Left hindlimb (tissue), 1 donor: ENCODE data around the gene MT1M.

Experiments
- DNase-seq: peaks from one replicate; pipeline ENCODE4 v3.0.0-alpha.2; 2018

Gene MT1M

DNA sequence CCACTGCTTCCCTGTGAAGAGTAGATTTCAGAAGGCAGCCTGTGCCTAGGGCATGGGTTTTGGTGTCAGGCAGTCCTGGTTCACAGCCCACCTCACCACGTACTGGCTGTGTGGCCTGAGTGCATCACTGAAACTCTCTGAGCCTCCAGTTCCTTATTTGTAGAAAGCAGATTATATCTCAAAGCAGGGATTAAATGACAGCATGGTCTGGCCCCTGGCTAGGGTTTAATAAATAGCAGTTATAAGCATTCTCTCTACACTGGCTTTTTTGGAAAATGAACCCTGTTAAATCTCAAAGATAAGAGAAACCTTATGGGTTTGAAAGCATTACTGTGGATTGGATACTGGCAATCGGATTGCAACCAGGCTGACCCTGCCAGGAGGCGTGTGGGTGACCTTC, 2.9 kb upstream of the MT1M start:
- no peak for DNase-seq

DNA sequence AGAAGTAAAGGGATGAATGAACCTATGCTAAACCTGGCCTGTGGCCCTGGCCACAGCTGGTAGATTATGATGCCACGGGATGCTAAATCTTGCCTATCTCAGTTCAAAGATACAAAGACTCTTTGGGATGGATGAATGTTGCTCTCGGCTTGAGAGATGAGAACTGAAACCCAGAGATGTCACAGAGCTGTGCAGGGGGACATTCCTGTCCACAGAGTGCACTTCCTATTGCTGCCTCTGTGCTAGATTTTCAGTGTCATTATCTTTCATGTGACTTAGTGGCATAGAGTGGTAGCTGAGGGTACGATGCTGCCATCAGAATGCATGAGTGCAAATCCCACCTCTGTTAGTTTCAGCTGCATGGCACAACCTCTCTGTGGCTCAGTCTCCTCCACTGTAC, 2.3 kb upstream of the MT1M start:
- no peak for DNase-seq

- no peak for DNase-seq
Measured at GRCh38 chr16:56631197-56631596, 1.3 kb upstream of the MT1M start.

GRCh38 chr16:56631832-56632155, 665 bp upstream of the MT1M start:
- DNase-seq, result no peak

DNA sequence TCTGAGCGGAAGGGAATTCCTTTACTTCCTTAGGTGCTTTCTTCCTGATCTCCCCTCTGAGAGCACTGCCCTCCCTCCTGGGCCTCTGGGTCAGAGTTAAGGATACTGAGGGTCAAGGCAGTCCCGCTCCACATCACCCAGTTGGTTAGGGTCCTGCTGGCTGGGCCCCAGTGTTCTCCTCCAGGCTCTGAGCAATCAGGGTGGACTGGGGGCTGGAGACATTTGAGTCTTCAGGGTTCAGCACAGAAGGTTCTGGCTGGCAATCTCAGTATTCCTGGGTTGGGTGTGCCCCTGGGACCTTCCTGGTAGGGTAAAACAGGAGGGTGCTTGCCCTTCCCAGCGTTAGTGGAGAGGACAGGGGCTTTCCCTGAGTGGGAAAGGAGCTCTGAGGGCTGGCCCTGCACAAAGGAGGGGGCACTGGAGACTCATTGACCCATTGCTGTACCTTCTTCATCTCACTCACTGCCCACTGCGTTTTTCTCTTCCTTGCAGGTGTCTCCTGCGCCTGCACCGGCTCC, 448 bp downstream of the MT1M start:
- DNase-seq, result no peak

- DNase-seq, result no peak
Measured at GRCh38 chr16:56633535-56633934, 1.1 kb downstream of the MT1M start.

DNA sequence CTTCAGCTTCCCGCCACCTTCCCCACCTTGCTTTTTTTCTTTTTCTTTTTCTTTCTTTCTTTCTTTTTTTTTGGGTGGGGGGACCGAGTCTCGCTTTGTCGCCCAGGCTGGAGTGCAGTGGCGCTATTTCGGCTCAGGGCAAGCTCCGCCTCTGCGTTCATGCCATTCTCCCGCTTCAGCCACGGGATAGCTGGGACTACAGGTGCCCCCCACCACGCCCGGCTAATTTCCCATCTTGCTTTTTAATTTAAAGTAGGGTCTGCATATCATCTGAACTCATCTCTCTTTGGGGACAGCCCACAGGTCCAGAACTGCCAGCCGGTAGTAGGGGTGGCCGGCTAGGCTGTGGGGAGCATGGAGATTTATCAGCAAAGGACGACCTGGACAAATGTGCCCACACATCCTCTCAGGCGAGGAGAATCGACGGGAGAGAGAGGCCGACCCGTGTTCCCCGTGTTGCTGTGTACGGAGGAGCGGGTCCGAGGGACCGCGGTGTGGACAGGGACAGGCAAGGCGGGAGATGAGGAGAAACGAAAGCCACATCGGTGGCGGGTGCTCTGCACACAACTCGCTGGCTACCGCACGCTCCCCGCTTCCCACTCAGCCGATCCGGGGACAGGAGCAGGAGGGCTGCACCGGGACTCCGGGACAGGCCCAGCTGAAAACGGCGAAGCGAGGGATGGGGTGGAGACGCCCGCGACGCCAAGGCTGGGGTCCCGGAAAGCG, 2.4 kb downstream of the MT1M start:
- DNase-seq, result no peak

DNA sequence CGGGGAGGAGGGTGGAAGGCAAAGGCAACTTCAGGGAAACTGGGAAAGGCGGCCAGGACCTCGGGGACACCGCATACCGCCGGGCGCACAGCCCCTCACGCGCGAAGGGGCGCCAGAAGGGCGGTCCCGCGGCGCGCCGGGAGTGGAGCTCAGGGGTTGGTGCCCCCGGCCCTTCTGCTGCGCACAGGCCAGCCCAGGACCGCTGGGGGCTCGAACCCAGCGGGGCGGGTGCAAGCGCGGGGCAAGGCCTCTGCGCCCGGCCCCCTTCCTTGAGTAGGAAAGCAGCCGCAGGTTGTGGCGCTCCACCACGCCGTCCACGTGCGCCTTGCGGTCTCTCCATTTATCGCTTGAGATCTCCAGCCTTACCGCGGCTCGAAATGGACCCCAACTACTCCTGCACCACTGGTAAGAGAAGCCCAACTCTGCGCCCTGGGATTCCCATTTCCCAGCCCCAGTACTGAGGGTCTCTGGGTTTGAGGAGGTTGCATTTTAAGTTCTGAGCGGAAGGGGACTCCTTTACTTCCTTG, 3.0 kb downstream of the MT1M start:
- DNase-seq, result no peak

- no peak for DNase-seq
Measured at GRCh38 chr16:56636616-56637413, 4.4 kb downstream of the MT1M start.

- DNase-seq, result peak; percentile 59
Measured at GRCh38 chr16:56637814-56638750, 5.6 kb downstream of the MT1M start, which contains the start of gene MT1A. TSS of gene MT1A (plus strand) at chr16:56638666. CDS start at chr16:56638739, 73 bp downstream.

GRCh38 chr16:56639045-56639444, 6.6 kb downstream of the MT1M start:
- DNase-seq, result no peak

DNA sequence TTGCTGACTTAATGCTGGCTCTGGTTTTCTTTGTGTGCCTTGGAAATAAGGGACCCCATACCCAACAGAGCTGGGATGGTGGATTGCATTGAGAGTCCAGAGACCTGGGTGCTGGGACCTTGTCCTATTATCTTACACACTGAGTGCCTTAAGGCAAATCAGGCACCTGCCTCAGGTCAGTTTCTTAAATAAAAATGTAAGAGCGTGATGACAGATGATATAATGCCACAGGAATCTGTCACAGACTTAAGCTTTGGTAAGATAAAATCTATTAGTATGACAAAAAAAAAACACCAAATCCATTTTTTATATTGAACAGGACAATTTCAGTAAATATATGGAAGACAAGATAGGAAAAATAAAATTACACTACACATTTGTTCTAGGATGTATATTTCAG, 7.6 kb downstream of the MT1M start:
- no peak for DNase-seq

DNA sequence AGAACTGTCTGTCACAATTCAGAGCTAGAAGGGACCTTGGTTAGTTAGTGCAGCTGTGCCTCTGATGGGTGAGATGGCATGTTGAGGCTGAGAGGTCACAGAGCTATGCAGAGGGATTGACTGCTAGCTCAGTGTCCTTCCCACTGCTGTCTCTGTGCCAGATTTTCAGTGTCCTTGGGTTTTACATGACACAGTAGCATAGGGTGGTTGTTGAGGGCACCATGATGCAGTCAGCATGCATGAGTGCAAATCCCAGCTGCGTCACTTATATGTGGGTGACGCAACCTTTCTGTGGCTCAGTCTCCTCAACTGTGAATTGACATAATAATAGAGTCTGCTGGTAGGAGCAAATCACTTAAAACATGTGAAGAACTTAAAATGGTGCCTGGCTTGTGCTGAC, 8.7 kb downstream of the MT1M start:
- no peak for DNase-seq

GRCh38 chr16:56643080-56643778, 10.8 kb downstream of the MT1M start:
- DNase-seq, result no peak

GRCh38 chr16:56643833-56644232, 11.4 kb downstream of the MT1M start:
- DNase-seq, result no peak

- DNase-seq, result no peak
Measured at GRCh38 chr16:56645311-56645710, 12.9 kb downstream of the MT1M start.

GRCh38 chr16:56645838-56646237, 13.4 kb downstream of the MT1M start:
- no peak for DNase-seq

DNA sequence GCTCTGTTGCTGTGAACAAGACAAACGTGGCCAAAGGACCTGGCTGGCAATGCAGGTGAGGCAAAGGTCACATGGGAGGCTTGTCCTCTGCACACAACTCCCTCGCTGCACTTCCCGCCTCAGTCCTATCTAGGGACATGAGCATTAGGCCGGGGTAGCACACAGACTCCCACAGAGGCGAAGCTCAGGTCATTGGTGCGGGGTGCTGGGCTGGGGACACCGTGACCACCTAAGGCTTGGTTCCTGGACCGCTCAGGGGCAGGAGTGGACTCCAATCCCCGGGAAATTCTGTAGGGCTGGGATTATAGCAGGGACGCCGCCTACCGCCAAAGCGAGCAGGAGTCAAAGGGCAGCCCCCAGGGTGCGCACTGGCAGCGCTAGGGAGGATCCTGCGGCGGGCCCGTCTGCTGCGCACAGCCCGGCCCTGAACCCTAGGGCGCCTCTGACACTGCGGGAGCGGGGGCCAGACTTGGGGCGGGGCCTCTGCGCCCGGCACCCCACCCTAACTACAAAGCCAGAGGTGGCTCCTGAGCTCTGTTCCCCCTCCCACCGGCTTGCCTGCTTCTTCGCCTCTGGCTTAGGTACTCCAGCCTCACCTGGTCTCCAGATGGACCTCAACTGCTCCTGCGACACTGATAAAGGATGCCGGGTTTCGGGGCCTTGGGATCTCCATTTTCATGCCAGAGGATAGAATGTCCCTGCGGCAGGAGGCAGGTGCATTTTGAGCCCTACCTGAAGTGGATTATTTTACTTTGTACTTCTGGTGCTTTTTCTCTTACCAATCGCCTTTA, 15.4 kb downstream of the MT1M start:
- DNase-seq, result no peak

- no peak for DNase-seq
Measured at GRCh38 chr16:56649271-56649670, 16.8 kb downstream of the MT1M start.

GRCh38 chr16:56649820-56650219, 17.4 kb downstream of the MT1M start:
- no peak for DNase-seq

DNA sequence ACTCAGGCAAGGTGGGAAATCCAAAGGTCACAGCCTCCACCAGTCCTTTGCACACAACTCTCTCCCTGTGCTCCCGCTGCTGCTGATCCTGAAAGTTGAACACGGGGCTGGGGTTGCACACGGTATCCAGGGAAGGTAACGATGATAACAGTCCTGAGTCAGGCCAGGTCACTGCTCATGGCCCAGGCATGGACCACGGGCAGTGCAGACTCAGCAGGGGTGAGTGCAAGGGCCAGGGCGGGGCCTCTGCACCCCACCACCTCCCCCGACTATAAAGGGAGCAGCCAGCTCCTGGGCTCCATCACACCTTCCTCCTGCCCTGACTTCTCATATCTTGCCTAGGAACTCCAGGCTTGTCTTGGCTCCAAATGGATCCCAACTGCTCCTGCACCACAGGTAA, 19.1 kb downstream of the MT1M start, which contains the start of gene MT1B:
TSS of gene MT1B (plus strand) at position 301 of the 400 bp plus-strand sequence. CDS start at position 369, 68 bp downstream.
- DNase-seq, result no peak
